Fibroblast of the aortic adventitia (primary cell): ENCODE measurements around the gene SEC63. TPM values are rescaled to one million over a fixed set of nuclear protein-coding genes. Genes with fewer than 3 reads are reported as not detected.
"Not testable (repeated sequence)": the region's sequence is repeated elsewhere in the genome, so short reads cannot be mapped to it uniquely, and the experiment has no call there.

Experiments
- DNase-seq: peaks from one replicate; pipeline ENCODE4 v3.0.0-alpha.2; 2010; ENCODE audit warnings: low read depth
- H3K4me3 ChIP-seq: 2 replicates; pipeline ENCODE4 v1.5.1; 2011; ENCODE audit warnings: low read depth, mild to moderate bottlenecking, control low read depth, low read length, moderate library complexity
- CTCF ChIP-seq: IDR thresholded peaks from 2 replicates; pipeline ENCODE4 v1.5.1; 2011; ENCODE audit warnings: mild to moderate bottlenecking, low read length, control low read depth, inconsistent platforms; ENCODE audit not compliant: insufficient read depth
- total RNA-seq: library from RNA; depleted of rRNA; stranded (reverse); fragments of >200 nt; gene quantifications from 2 replicates; pipeline ENCODE4 v1.2.3, GENCODE V29; 2012; ENCODE audit warnings: low replicate concordance

The SEC63 gene
- total RNA-seq, 1 donor, result 49.5 TPM

DNA sequence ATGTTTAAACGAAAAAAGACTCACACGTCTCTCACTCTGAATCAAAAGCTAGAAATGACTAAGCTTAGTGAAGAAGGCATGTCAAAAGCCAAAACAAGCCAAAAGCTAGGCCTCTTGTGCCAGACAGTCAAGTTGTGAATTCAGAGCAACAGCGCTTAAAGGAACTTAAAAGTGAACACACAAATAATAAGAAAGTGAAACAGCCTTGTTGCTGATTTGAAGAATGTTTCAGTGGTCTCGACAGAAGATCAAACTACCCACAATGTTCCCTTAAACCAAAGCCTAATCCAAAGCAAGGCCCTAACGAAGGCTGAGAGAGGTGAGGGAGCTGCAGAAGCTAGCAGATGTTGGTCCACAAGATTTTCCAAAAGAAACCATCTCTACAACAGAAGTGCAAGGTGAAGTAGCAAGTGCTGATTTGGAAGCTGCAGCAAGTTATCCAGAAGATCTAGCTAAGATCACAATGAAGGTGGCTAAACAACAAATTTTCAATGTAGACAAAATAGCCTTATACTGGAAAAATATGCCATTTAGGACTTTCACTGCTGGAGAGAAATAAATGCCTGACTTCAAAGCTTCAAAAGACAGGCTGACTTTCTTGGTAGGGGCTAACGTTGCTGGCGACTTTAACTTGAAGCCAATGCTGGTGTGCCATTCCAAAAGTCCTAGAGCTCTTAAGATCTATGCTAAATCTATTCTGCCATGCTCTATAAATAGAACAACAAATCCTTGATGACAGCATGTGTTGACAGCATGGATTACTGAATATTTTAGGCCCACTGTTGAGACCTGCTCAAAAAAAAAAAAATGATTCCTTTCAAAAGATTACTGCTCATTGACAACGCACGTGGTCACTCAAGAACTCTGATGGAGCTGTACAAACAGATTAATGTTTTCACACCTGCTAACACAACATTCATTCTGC lies 40.3 kb downstream of the SEC63 start:
- TF ChIP-seq CTCF, result no peak
- H3K4me3 ChIP-seq, result no peak overlapping the region
- DNase-seq, result no peak

- not testable (repeated sequence) for DNase-seq, H3K4me3 ChIP-seq
These were observed 41.0 kb downstream of the SEC63 start for GRCh38 chr6:107916961-107917360.

- DNase-seq, result no peak
- no peak for TF ChIP-seq CTCF
- H3K4me3 ChIP-seq, result no peak overlapping the region
These were observed 46.3 kb downstream of the SEC63 start for GRCh38 chr6:107911692-107912091.

- no peak overlapping the region for H3K4me3 ChIP-seq
- TF ChIP-seq CTCF, result no peak
- no peak for DNase-seq
These were observed 63.1 kb downstream of the SEC63 start for GRCh38 chr6:107894809-107895396.

- DNase-seq, H3K4me3 ChIP-seq: not testable (repeated sequence)
These were observed 67.6 kb downstream of the SEC63 start for GRCh38 chr6:107890431-107890830.

- not testable (repeated sequence) for DNase-seq, H3K4me3 ChIP-seq
These were observed 72.1 kb downstream of the SEC63 start for GRCh38 chr6:107885950-107886349.

DNA sequence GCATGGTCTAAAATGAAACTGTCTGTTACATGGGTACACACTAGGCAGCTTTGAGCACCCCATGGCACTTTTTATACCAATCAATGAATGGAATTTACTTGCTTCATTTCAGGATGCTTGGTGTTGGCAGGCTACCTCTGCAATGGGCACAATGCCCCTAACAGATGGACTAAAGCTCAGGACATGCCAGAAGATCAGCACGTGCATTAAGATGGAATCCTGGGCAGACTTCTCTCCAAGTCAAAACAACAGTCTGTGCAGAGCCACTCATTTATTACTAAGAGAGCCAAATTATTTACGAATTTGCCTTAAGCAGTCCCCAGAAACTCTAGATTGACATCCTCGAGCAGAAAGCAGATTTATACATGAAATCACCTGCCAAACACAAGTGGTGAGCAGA lies 78.1 kb downstream of the SEC63 start:
- DNase-seq, result no peak
- no peak for TF ChIP-seq CTCF

DNA sequence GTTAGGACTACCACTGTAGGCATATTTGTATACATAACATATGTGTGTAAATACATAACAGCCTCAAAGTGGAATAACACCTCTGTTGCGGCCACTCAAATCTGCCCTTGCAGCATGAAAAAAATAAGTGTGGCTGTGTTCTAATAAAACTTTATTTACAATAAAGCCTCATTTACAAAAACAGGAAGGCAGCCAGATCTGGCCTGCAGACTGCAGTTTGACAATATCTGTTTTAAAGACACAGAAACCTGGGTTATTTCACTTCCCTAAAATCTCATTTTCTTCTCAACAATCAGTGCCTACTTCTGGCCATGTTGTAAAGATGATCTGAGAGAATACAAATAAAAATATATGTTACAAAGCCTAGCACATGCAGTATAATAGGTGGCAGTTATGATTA lies 80.0 kb downstream of the SEC63 start:
- DNase-seq, result no peak
- no peak for TF ChIP-seq CTCF
- H3K4me3 ChIP-seq, result no peak overlapping the region

More for the DNA sequence above, 78.1 kb downstream of the SEC63 start:
- no peak overlapping the region for H3K4me3 ChIP-seq
